Activated T-cell treated with anti-CD3 and anti-CD28 coated beads, Interleukin-2, amount 50 U/mL, for 72 hours (primary cell): ENCODE data around the gene TMC1. TPM values are rescaled to one million over a fixed set of nuclear protein-coding genes. Genes with fewer than 3 reads are reported as not detected.
A peak's percentile ranks its signal among the peaks of the same experiment; 100 is the strongest.

Source experiments
- ATAC-seq, 2 donors: fragments of 150-1000 bp; cut with Tn5 transposase; replicated peaks in 1 of 2; 2 replicates each; pipeline ENCODE4 v1.10.0; 2021; ENCODE audit warnings: moderate library complexity in 2 of 2, mild to moderate bottlenecking in 1 of 2
- DNase-seq, 2 donors: peaks; one replicate each; pipeline ENCODE4 v3.0.0; 2021 to 2022; ENCODE audit warnings: mixed read lengths in 1 of 2
- H3K27ac Mint-ChIP-seq: one replicate; pipeline ENCODE4 v1.8.0; 2022; ENCODE audit warnings: mild to moderate bottlenecking, moderate library complexity, mixed read lengths
- H3K27me3 Mint-ChIP-seq: one replicate; pipeline ENCODE4 v1.8.0; 2022; ENCODE audit warnings: low read depth, mixed read lengths
- H3K36me3 Mint-ChIP-seq, 2 donors: one replicate each; pipeline ENCODE4 v1.8.0; 2022; ENCODE audit warnings: mixed read lengths in 2 of 2, mild to moderate bottlenecking in 1 of 2; ENCODE audit not compliant: insufficient read depth in 2 of 2
- H3K4me1 Mint-ChIP-seq: one replicate; pipeline ENCODE4 v1.8.0; 2022; ENCODE audit warnings: low read depth, mixed read lengths
- H3K4me3 Mint-ChIP-seq, 2 donors: one replicate each; pipeline ENCODE4 v1.8.0; 2022; ENCODE audit warnings: mild to moderate bottlenecking in 2 of 2, mixed read lengths in 2 of 2, moderate library complexity in 2 of 2
- H3K9me3 Mint-ChIP-seq, 2 donors: one replicate each; pipeline ENCODE4 v1.8.0; 2022; ENCODE audit warnings: mixed read lengths in 2 of 2
- total RNA-seq, 2 donors: library from RNA; stranded (reverse); gene quantifications; one replicate each; pipeline ENCODE4 v1.2.3, GENCODE V29; 2022

TMC1 gene
- total RNA-seq, 2 donors from 2014 or later = 0.43 TPM; not detected in 1

- Mint-ChIP-seq H3K4me3 (no peak overlapping the region), H3K36me3 (no peaks in the 10 kb centered on the region), H3K27me3 (peaks cover 8% of the 10 kb centered on the region), H3K27ac (no peak overlapping the region), H3K9me3 (no peaks in the 10 kb centered on the region), H3K4me1 (no peaks in the 10 kb centered on the region)
- ATAC-seq (no peak), DNase-seq (no peak)
Observed at GRCh38 chr9:72751541-72751940, 230.1 kb downstream of the TMC1 start.

- peaks cover 8% of the 10 kb centered on the region for H3K27me3 Mint-ChIP-seq
- no peaks in the 10 kb centered on the region for H3K4me1 Mint-ChIP-seq
- H3K4me3 Mint-ChIP-seq = no peak overlapping the region
- H3K9me3 Mint-ChIP-seq = no peaks in the 10 kb centered on the region
- H3K27ac Mint-ChIP-seq = no peak overlapping the region
- no peak for DNase-seq
- no peaks in the 10 kb centered on the region for H3K36me3 Mint-ChIP-seq
- ATAC-seq = no peak
Observed at GRCh38 chr9:72753266-72753893, 232.0 kb downstream of the TMC1 start.

GRCh38 chr9:72755836-72756235 lies 234.4 kb downstream of the TMC1 start:
- Mint-ChIP-seq H3K4me1 (no peaks in the 10 kb centered on the region), H3K27ac (no peak overlapping the region), H3K9me3 (no peaks in the 10 kb centered on the region), H3K36me3 (no peaks in the 10 kb centered on the region), H3K27me3 (peaks cover 1% of the 10 kb centered on the region), H3K4me3 (no peak overlapping the region)
- no peak for DNase-seq
- no peak for ATAC-seq

GRCh38 chr9:72758944-72759343 lies 237.5 kb downstream of the TMC1 start:
- Mint-ChIP-seq H3K36me3 (no peaks in the 10 kb centered on the region), H3K4me1 (no peaks in the 10 kb centered on the region), H3K4me3 (no peak overlapping the region), H3K27me3 (peaks cover 4% of the 10 kb centered on the region), H3K9me3 (no peaks in the 10 kb centered on the region), H3K27ac (no peak overlapping the region)
- ATAC-seq (no peak), DNase-seq (no peak)

- ATAC-seq = no peak
- Mint-ChIP-seq H3K27ac (no peak overlapping the region), H3K4me3 (no peak overlapping the region), H3K9me3 (no peaks in the 10 kb centered on the region), H3K36me3 (no peaks in the 10 kb centered on the region), H3K4me1 (no peaks in the 10 kb centered on the region), H3K27me3 (peaks cover 4% of the 10 kb centered on the region)
- no peak for DNase-seq
Observed at GRCh38 chr9:72763022-72763421, 241.6 kb downstream of the TMC1 start.

GRCh38 chr9:72769546-72769945 lies 248.1 kb downstream of the TMC1 start:
- DNase-seq (no peak), ATAC-seq (no peak)
- Mint-ChIP-seq H3K36me3 (no peaks in the 10 kb centered on the region), H3K9me3 (no peaks in the 10 kb centered on the region), H3K4me3 (no peak overlapping the region), H3K27me3 (peaks cover 6% of the 10 kb centered on the region), H3K27ac (no peak overlapping the region), H3K4me1 (no peaks in the 10 kb centered on the region)

- H3K36me3 Mint-ChIP-seq = no peaks in the 10 kb centered on the region
- H3K27ac Mint-ChIP-seq = no peak overlapping the region
- H3K27me3 Mint-ChIP-seq = peaks cover 6% of the 10 kb centered on the region
- no peaks in the 10 kb centered on the region for H3K9me3 Mint-ChIP-seq
- ATAC-seq (no peak), DNase-seq (no peak)
- H3K4me3 Mint-ChIP-seq = no peak overlapping the region
- no peaks in the 10 kb centered on the region for H3K4me1 Mint-ChIP-seq
Observed at GRCh38 chr9:72772661-72773060, 251.3 kb downstream of the TMC1 start.

- peaks cover 6% of the 10 kb centered on the region for H3K27me3 Mint-ChIP-seq
- H3K9me3 Mint-ChIP-seq = no peaks in the 10 kb centered on the region
- H3K27ac Mint-ChIP-seq = no peak overlapping the region
- H3K36me3 Mint-ChIP-seq = no peaks in the 10 kb centered on the region
- peak in 1 of 2 donors; percentile 30 for ATAC-seq
- no peak for DNase-seq
- no peaks in the 10 kb centered on the region for H3K4me1 Mint-ChIP-seq
- no peak overlapping the region for H3K4me3 Mint-ChIP-seq
Observed at GRCh38 chr9:72773570-72773969, 252.2 kb downstream of the TMC1 start.

GRCh38 chr9:72775570-72775969 lies 254.2 kb downstream of the TMC1 start:
- ATAC-seq (no peak), DNase-seq (no peak)
- H3K27ac Mint-ChIP-seq = no peak overlapping the region
- no peaks in the 10 kb centered on the region for H3K36me3 Mint-ChIP-seq
- no peaks in the 10 kb centered on the region for H3K4me1 Mint-ChIP-seq
- no peaks in the 10 kb centered on the region for H3K27me3 Mint-ChIP-seq
- no peak overlapping the region for H3K4me3 Mint-ChIP-seq
- H3K9me3 Mint-ChIP-seq = no peaks in the 10 kb centered on the region

- ATAC-seq (no peak), DNase-seq (no peak)
- no peaks in the 10 kb centered on the region for H3K36me3 Mint-ChIP-seq
- H3K27ac Mint-ChIP-seq = no peak overlapping the region
- H3K27me3 Mint-ChIP-seq = no peaks in the 10 kb centered on the region
- no peaks in the 10 kb centered on the region for H3K4me1 Mint-ChIP-seq
- no peak overlapping the region for H3K4me3 Mint-ChIP-seq
- peaks cover 0 to 2% of the 10 kb centered on the region in 2 donors for H3K9me3 Mint-ChIP-seq
Observed at GRCh38 chr9:72779614-72780013, 258.2 kb downstream of the TMC1 start.

- Mint-ChIP-seq H3K4me3 (no peak overlapping the region), H3K9me3 (no peaks in the 10 kb centered on the region), H3K27me3 (no peaks in the 10 kb centered on the region), H3K4me1 (no peaks in the 10 kb centered on the region), H3K36me3 (no peaks in the 10 kb centered on the region), H3K27ac (no peak overlapping the region)
- DNase-seq = no peak
- no peak for ATAC-seq
Observed at GRCh38 chr9:72786948-72787347, 265.5 kb downstream of the TMC1 start.

GRCh38 chr9:72788966-72789735 lies 267.7 kb downstream of the TMC1 start:
- Mint-ChIP-seq H3K9me3 (no peaks in the 10 kb centered on the region), H3K27ac (no peak overlapping the region), H3K36me3 (no peaks in the 10 kb centered on the region), H3K27me3 (no peaks in the 10 kb centered on the region), H3K4me1 (no peaks in the 10 kb centered on the region), H3K4me3 (no peak overlapping the region)
- DNase-seq (no peak), ATAC-seq (no peak)

GRCh38 chr9:72789885-72790284 lies 268.5 kb downstream of the TMC1 start:
- ATAC-seq = no peak
- no peak for DNase-seq
- Mint-ChIP-seq H3K4me3 (no peak overlapping the region), H3K9me3 (peaks cover 2 to 4% of the 10 kb centered on the region in 2 donors), H3K36me3 (no peaks in the 10 kb centered on the region), H3K4me1 (no peaks in the 10 kb centered on the region), H3K27ac (no peak overlapping the region), H3K27me3 (no peaks in the 10 kb centered on the region)

- H3K27ac Mint-ChIP-seq = no peak overlapping the region
- H3K9me3 Mint-ChIP-seq = peaks cover 4 to 6% of the 10 kb centered on the region in 2 donors
- ATAC-seq (no peak), DNase-seq (no peak)
- no peaks in the 10 kb centered on the region for H3K4me1 Mint-ChIP-seq
- no peaks in the 10 kb centered on the region for H3K27me3 Mint-ChIP-seq
- H3K4me3 Mint-ChIP-seq = no peak overlapping the region
- H3K36me3 Mint-ChIP-seq = no peaks in the 10 kb centered on the region
Observed at GRCh38 chr9:72790989-72791388, 269.6 kb downstream of the TMC1 start.
